ENCODE results near the gene EXOC3.

Gene EXOC3

DNA sequence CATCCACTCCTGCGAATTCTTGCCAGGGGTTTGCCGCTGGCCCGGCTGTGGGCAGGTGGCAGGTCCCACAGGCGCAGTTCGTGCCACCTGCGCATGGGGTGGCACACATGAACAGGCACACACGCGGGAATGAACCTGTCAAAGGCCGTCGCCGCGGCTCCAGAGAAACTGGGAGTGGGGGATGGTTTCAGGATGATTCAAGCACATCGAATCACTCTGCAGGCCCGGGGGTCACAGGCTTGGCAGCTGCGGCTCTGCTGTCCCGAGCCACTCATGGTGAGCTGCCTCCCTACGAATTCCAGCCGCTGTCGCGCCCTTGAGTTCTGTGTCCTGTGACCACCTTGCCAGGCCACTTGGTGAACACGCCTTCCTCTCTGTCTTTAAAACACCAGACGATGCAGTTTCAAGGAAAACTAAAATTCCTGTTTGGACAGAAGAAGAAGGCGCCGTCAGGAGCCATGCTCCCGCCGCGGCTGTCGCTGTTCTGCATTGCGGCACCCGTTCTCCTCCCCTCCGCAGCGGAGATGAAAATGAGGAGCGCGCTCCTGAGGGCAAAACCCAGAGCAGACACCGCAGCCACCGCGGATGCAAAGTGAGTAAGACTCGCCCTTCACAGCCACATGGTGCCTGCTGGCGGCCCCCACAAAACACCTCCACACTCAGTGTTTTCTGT lies 15.4 kb upstream of the EXOC3 start:
- ATAC-seq, result no peak

DNA sequence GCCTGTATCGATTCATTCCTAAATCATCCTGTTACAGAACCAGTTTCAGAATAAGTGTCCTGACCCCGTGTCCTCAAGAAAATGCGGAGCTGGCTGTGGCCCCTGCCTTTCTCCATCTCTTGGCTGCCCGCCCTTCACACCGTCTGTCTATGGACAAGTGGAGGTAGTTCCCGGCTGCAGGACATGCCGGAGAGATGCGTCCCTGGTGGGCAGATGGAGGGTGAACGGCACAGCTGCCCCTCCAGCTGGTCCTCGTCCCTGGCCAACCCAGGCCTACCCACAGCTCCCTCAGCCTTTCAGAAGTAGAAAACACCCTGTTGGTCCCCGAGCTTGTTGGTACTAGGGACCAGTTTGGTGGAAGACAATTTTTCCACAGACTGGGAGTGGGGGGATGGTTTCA lies 14.8 kb upstream of the EXOC3 start:
- ATAC-seq, result no peak

DNA sequence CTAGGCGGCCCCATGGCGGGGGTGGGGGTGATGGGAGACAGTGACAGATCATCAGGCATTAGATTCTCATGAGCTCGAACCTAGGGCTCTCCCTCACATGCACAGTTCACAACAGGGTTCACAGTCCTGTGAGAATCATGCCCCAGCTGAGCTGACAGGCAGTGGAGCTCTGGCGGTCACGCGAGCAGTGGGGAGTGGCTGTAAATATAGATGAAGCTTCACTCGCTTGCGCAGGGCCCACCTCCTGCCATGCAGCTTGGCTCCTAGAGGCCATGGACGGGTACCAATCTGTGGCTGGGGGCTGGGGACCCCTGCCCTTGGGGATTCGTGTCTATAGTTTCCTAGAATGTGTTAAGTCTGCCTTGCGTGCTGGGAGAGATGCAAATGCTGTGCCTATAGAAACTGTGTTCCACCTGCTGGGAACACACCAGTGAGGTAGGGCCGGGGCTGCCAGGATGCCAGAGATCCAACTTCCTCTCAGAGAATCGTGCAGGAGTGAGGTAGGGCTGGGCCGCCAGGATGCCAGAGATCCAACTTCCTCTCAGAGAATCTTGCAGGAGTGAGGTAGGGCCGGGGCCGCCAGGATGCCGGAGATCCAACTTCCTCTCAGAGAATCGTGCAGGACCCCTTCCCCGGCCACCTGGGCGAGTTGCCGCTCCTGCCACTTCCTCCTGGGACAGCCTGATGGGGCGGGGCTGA lies 14.1 kb upstream of the EXOC3 start:
- no peak for ATAC-seq

DNA sequence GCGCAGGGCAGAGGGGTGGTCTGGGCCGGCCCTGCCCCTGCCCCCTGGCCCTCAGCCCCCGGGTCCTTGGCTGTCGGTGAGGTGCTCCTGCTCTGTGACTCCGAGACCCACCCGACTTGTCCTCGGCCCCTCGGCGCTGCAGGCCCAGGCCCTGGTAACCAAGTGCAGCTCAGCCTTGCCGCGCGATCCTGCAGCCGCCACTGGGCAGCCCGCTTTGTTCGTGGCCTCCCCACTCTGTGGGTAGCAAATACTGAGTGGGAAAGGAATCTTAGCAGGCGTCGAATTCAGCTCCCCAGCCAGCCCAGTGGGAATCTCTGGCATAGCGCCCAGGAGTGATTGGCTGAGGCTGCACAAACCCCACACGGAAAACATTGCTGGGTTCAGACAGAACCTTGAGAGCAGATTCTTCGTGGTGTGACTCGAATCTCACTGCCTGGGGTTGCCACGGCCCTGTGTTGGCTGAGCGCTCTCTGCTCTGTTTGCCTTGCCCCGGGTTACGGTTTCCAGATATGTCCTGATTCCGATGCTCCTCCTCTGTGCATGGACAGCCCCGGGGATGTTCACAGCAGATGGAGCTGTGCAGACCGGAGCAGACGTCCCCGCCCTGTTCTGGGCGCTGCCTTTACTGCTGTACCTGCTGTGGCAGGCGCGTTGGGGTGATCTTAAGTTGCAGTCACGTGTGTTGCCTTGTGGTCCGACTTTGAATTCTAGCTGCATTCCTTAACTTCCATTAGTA lies 13.4 kb upstream of the EXOC3 start:
- ATAC-seq, result no peak

DNA sequence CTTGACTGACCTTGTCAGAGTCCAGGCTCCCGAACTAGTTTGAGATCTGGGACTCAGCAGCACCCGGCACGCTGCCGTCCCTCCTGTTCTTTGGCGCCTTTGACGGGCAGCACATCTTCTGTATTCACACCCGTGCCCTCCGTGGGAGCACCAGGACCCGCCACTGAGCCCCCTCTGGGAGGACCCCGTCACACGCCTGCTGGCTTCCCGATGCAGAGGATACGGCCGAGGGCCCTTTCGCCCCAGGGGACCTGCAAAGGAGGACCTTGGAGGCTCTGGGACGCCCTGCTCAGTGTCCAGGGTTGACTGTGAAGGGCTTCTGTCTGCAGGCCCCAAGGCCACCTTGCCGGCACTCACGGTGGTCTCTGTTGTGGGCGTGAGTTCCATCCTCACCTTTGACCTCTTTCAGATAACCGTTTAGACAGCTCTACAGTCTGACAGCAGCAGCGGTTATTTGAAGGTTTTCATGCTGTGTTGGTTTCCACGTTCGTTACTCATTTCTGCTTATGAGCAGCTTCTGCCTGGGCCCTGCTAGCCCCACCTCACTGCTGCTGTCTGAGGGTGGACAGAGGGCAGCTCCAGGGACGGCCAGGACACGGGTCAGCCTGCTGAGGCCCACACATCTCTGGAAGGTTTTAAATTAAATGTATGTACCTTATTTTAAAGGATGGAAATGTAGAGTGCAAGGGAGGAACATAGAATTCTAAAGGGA lies 12.6 kb upstream of the EXOC3 start:
- ATAC-seq, result no peak

DNA sequence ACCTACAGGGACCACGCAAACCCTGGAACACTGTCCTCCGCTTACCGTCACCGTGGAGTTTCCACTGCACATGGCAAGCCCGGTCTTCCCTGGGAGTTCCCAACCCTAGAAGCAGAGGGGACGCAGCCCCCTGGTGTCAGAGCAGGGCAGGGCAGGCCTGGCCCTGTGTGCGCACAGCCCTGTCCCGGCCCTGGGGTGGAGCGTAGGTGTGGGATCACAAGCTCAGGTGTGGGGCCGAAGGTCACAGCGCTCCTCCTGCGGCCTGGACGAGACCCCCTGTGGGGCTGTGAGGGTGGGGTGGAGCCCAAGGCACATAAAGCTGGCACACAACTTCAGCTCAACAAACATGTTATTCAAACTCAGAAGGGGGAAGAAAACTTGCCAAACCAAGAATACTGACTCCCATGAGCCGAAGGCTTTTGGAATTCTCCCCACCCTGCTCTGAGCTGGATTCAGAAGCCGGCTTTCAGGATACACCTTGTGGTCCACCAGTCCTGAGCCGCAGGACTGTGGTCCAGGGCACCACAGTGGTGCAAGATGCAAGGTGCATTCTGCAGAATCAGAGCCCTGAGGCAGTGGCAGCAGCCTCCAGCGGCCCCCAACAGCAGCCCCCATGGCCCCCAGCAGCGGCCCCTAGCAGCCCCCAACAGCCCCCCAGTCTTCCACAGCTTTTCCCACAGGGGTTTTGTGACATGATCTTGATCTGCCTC lies 11.8 kb upstream of the EXOC3 start:
- ATAC-seq, result peak; percentile 75 to 83

DNA sequence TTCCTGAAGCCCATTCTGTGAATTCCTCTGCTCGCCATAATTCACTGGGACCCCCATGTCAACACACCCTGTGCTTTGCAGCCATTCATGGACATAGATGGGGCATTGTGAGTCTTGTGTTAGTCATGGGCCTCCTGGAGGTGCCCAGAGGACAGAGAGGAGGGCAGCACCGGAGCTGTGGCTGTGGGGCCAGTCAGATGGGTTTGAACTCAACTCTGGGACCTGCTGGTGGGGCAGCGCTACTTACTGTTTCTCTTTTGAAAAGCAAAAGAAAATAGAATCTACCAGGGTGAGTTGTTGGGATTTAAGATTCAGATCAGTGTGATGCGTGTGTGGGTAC lies 11.3 kb upstream of the EXOC3 start:
- ATAC-seq, result no peak

DNA sequence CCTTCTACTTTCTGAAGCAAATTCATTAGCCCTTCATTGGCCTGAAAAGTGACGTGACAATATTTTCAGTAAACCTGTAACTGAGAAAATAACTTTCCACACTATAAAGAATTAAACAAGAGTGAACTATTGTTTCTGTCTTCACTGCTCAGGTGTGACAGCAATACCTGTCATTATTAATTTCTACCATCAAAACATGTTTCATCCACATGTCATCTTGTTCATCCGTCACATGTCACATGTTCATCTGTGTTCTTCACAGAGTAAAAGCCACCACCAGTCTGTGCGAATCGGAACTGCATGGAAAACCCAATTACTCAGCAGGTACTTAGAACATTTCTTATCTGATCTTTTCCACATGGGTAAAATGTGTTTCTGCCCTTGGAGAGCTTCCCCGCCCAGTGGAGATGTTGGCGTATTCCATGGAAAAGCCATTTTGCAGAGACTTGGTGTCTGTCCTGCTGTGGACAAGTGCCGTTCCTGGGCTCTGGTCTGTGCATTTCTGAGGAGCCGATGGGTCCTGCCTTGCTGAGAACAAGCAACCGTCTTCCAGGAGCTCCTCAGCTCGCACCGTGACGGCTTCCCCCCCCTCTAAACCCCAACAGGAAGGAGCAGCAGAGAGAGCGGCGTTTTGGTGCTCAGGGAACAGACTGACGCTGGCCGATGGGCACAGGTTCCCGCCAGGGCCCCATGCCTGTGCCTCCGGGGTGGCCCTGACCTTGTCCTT lies 10.6 kb upstream of the EXOC3 start:
- no peak for ATAC-seq

DNA sequence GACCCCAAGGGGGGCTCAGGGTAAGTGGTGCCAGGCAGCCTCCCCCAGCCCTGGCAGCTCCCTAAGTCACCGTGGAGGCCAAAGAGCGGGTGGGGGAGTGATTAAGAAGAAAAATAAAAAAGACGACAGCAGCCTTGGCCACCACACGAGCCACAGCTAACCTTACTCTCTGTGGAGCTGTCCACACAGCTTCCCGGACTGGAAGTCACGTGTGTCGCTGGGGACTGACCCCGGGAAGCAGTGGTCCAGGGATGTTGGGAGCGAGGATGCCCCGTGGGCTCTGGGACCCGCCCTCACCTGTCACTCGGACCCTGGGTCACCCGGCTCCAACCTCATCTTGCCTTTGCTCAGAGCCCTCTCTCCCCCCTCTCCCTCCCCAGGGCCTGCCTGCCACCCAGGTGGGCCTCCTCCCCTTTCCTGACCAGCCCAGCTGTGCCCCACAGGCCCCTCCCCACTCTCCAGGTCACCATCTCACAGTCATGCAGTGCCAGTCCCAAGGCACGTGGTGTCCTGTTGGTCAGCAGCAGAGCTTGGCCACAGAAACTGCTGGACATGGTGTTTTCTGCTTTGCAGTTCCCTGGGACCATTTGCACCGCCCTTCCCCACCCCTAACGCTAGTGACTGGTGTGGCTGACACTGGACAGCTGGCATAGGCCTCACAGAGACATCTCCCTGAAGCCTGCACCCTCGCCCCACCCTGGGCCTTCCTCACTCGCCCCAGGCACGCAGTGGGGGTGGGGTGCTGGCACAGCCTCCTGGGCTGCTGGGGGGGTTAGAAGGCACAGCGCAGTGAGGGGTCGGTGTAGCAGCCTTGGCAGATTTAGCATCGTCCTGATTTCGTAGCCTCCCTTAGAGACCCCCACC lies 9.8 kb upstream of the EXOC3 start:
- no peak for ATAC-seq

DNA sequence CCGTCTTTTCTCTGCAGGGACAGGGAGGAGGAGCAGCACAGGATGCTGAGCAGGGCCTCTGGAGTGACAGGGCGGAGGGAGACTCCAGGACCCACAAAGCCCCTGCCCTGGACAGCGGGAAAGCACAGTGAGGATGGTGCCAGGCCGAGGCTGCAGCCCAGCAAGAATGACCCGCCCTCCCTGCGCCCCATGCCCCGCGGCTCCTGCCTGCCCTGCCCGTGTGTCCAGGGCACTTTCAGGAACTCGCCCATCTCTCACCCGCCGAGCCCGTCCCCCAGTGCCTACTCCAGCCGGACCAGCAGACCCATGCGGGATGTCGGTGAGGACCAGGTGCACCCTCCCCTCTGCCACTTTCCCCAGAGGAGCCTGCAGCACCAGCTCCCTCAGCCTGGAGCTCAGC lies 9.1 kb upstream of the EXOC3 start:
- no peak for ATAC-seq

DNA sequence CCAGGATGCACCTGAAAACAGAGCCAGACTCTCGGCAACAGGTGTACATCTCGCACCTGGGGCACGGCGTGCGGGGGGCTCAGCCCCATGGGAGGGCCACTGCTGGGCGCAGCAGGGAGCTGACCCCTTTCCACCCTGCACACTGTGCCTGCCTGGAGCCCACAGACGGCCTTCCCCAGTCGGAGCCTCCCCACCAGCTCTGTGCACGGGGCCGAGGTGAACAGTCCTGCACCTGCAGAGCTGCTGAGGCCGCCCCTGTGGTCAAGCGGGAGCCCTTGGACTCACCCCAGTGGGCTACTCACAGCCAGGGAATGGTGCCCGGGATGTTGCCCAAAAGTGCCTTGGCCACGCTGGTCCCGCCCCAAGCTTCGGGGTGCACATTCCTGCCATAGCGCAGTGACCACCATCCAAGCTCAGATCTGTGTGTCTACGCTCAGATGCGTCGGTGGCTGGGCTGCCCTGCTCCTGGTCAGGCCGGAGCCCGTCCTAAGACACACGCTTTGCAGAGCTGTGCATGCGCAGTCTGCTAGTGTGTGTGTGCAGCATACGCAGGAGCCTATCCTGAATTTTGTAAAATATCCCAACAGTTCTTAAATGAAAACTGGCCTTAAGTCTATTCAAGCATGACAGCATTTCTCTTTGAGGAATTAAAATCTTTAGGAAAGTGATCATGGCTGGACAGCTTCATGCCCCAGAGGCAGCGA lies 8.4 kb upstream of the EXOC3 start:
- ATAC-seq, result no peak

DNA sequence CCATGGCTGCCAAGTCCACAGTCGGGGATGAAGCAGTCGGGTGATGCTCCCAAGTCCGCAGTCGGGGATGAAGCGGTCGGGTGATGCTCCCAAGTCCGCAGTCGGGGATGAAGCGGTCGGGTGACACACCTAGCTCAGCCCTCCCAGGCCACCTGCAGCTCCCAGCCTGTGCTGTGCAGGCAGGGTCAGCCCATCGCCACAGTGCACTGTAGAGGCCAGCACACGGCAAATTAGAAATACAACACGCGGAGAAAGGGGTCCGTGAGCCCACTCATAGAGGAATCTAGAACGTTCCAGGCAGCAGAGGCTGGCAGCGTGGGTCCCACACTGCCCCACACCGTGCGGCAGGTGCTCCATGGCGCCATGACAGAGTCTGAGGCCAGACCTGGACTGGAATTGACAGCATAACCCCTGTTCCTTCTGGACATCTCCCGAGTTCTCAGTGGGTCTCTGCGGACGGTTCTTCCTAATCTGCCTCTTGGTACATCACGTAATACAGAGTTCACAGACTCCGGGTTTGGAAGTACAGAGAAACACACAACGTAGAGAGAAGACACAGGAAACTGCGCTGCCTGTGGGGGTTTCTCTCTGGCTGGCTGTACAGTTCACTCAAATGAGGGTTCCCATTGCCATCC lies 7.7 kb upstream of the EXOC3 start:
- no peak for ATAC-seq

DNA sequence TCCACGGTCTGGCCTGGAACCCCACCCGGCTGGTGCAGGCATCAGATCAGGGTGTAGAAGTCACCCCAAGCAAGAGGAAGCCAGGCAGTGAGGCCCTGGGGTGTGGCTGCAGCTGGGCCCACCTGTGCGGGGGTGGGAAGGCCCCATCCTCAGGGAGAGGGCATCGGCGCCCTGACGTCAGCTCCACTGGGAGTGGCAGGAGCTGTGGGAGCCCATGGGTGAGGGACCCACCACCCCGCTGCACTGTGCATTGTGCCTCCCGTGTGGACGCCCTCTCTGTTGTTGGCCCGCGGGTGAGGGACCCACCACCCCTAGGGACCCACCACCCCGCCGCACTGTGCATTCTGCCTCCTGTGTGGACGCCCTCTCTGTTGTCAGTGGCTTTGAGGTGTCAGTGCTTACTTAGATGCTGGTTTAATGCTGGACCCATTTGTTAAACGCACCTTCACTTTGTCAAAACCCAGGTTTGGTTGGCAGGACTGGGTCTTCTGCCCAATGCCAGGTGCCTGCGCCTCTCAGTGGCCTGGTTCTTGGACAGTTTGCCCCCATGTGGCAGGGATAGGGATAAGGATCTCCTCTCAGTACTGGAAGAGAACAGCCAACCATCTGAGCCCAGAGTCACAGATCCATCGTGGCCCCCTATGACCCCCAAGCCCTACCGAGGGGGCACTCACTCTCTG lies 6.9 kb upstream of the EXOC3 start:
- peak in 1 of 2 donors; percentile 34 for ATAC-seq

DNA sequence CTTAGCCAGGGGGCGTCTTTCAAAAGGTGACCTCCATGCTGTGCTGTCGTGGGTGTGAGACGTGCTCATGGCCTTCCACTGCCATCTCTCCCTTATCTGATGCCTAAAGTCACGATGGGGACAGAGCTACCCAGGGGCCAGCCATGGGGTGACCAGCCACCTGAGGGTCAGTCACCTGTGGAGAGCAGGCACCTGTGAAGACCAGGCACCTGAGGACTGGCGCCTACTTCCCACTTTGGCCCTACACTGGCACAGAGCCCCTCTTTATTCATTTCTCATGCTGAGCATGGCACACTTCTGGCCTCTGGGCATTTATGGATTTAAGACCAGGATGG lies 6.4 kb upstream of the EXOC3 start:
- ATAC-seq, result no peak

DNA sequence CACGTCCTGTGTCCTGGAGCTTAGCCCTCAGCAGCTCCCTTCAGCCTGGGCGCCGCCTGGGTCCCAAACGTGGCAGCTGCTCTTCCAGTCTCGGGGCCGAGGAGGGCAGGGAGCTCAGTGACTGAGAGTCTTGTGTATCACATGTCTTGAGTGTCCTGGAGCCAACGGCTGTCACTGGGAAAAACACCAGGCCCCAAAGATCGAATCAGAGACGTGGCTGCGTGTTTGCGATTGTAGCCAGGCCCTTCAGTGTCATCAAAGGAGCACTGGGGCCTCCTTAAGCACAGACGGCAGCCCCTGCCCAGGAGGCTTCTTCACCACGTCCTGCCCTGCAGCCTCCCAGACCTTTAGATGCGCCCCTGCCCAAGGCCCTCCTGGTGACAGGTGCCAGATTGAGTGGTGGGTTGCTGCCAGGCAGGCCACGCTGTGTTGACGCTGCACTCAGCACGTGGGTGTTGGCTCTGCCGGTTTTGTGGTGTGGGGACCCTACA lies 5.7 kb upstream of the EXOC3 start:
- no peak for ATAC-seq

DNA sequence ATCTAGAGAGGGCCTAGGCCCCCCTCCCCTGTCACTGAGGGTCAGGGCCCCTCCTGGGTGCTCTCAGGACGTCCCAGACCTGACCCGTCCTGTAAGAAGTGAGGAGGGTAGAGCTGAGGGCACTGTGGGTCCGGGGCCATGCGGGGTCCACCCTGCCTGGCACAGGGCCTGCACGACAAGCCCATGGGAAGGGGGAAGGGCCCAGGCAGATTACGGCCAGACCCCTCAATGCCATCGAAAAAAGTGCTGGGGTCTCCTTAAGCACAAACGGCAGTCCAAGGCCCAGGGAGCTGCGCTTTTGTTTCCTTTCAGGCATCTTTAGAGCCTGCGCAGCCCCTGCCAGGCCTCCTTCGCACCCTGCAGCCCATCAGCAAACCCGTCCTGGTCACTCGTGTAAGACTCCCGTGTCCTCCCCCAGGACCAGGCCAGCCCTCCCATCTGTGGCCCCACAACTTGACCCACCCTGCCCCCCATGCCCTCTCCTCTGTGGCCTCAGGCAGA lies 4.4 kb upstream of the EXOC3 start:
- no peak for ATAC-seq

DNA sequence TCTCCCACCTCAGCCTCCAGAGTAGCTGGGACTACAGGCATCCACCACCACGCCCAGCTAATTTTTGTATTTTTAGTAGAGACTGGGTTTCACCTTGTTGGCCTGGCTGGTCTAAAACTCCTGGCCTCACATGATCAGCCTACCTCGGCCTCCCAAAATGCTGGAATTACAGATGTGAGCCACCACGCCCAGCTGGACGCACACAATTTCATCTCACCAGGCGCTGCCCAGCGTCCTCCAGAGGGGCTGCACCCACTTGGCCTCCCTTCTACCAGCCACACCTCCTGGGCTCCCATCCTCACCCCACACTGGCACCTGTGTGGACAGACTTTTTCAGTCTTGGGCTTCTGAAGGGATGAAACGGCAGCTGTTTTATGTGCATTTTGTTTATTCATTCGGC lies 3.8 kb upstream of the EXOC3 start:
- no peak for ATAC-seq

DNA sequence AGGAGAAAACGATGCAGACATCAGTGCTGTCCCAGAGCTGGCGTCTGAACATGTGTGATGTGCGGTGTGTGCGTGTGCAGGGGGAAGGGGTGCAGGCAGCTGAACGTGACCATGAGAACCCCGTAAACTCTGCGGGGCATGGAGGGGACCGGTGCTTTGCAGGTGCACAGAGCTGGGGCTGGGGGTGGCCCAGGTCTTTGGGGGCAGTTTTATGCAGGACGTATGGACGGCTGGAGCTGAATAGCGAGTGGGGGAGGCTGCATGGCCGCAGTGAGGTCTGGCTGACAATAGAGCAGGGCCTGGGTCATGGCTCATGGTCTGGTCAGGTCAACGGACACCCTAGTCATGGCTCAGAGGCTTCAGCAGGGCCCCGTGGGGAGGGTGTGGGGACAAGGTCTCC lies 3.3 kb upstream of the EXOC3 start:
- ATAC-seq, result no peak
